ENCODE measurements around the gene SLC16A11. TPM values are rescaled to one million over a fixed set of nuclear protein-coding genes. Genes with fewer than 3 reads are reported as not detected.

The SLC16A11 gene
- total and polyA plus RNA-seq, 5 donors from 2014 or later = 0.30 to 1.2 (median 0.53) TPM; not detected in 1

DNA sequence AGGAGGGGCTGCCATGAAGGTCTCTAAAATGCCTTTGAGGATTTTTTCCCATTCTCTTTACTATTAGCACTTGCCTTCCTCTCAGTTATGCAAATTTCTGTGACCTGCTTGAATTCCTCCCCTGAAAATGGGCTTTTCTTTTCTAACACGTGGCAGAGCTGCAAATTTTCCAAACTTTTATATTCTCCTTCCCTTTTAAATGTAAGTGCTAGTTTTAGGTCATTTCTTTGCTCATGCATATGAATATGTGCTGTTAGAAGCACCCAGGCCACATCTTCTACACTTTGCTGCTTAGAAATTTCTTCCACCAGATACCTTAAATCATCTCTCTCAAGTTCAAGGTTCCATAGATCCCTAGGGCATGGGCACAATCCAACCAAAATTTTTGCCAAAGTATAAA is 24.4 kb upstream of the SLC16A11 start:
- H3K36me3 Mint-ChIP-seq = no peaks in the 10 kb centered on the region
- Histone ChIP-seq H3K36me3 (ENCODE audit: control insufficient read depth, insufficient read depth, low read length) (no peaks in the 10 kb centered on the region), H3K4me1 (ENCODE audit: control insufficient read depth, insufficient read depth, low read length, poor library complexity, severe bottlenecking) (no peaks in the 10 kb centered on the region), H3K4me3 (ENCODE audit: low read depth, low read length) (no peak overlapping the region), H3K27me3 (ENCODE audit: control insufficient read depth, insufficient read depth, low read length) (no peaks in the 10 kb centered on the region), H3K9me3 (ENCODE audit: control insufficient read depth in 2 of 2, low read length in 2 of 2) (peaks cover 7 to 13% of the 10 kb centered on the region in 2 experiments), H3K27ac (ENCODE audit: insufficient read depth, low read length, poor library complexity, severe bottlenecking) (no peak overlapping the region)
- peaks cover 26% of the 10 kb centered on the region for H3K27me3 Mint-ChIP-seq
- no peaks in the 10 kb centered on the region for H3K4me1 Mint-ChIP-seq
- H3K9me3 Mint-ChIP-seq = peaks cover 0 to 22% (median 10%) of the 10 kb centered on the region in 7 donors
- DNase-seq (no peak), ATAC-seq (ENCODE audit: low read depth in 2 of 2) (no peak)
- H3K27ac Mint-ChIP-seq = no peak overlapping the region
- H3K4me3 Mint-ChIP-seq = no peak overlapping the region

DNA sequence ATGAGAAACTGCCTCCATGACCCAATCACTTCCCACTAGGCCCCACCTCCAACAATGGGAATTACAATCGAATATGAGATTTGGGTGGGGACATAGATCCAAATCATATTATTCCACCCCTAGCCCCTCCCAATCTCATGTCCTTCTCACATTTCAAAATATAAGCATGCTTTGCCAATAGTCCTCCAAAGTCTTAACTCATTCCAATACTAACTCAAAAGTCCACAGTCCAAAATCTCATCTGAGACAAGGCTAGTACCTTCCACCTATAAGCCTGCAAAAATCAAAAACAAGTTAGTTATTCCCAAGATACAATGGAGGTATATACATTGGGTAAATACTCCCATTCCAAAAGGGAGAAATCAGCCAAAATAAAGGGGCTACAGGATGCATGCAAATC is 23.3 kb upstream of the SLC16A11 start:
- DNase-seq (no peak), ATAC-seq (ENCODE audit: low read depth in 2 of 2) (no peak)
- peaks cover 7 to 13% of the 10 kb centered on the region in 2 experiments for H3K9me3 ChIP-seq (ENCODE audit: control insufficient read depth in 2 of 2, low read length in 2 of 2)
- H3K27ac ChIP-seq (ENCODE audit: insufficient read depth, low read length, poor library complexity, severe bottlenecking) = no peak overlapping the region
- no peaks in the 10 kb centered on the region for H3K4me1 ChIP-seq (ENCODE audit: control insufficient read depth, insufficient read depth, low read length, poor library complexity, severe bottlenecking)
- no peaks in the 10 kb centered on the region for H3K27me3 ChIP-seq (ENCODE audit: control insufficient read depth, insufficient read depth, low read length)
- no peaks in the 10 kb centered on the region for H3K36me3 ChIP-seq (ENCODE audit: control insufficient read depth, insufficient read depth, low read length)
- Mint-ChIP-seq H3K4me3 (no peak overlapping the region), H3K4me1 (no peaks in the 10 kb centered on the region), H3K27ac (peak overlapping the region in 1 of 3 donors; percentile 41), H3K27me3 (peaks cover 31% of the 10 kb centered on the region), H3K36me3 (no peaks in the 10 kb centered on the region), H3K9me3 (peaks cover 0 to 22% (median 10%) of the 10 kb centered on the region in 7 donors)
- H3K4me3 ChIP-seq (ENCODE audit: low read depth, low read length) = no peak overlapping the region

DNA sequence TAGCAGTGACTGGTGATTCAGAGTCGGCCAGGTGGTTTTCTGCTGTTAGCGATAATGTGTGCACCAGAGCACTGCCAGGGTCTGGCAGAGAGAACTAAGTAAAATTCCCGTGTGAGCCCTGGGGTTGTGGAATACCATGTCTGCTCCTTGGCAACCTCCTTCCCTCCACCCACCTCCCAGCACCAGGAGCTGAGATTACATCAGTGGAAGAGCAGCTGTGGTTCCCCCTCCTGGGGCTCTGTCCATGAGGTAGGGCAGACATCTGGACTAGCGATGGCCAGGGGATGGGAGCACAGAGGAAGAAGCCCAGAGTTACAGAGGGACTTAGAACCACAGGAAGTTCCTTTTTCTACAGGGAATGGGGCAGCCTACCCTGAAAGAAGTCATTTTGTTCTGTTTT is 20.4 kb upstream of the SLC16A11 start:
- Mint-ChIP-seq H3K27ac (no peak overlapping the region), H3K4me3 (no peak overlapping the region), H3K9me3 (peaks cover 0 to 21% (median 10%) of the 10 kb centered on the region in 7 donors), H3K36me3 (no peaks in the 10 kb centered on the region), H3K4me1 (peaks cover 0 to 3% (median 0%) of the 10 kb centered on the region in 4 donors), H3K27me3 (peaks cover 40% of the 10 kb centered on the region)
- H3K27me3 ChIP-seq (ENCODE audit: control insufficient read depth, insufficient read depth, low read length) = no peaks in the 10 kb centered on the region
- H3K36me3 ChIP-seq (ENCODE audit: control insufficient read depth, insufficient read depth, low read length) = no peaks in the 10 kb centered on the region
- H3K9me3 ChIP-seq (ENCODE audit: control insufficient read depth in 2 of 2, low read length in 2 of 2) = peaks cover 7 to 13% of the 10 kb centered on the region in 2 experiments
- no peak for DNase-seq
- no peak overlapping the region for H3K27ac ChIP-seq (ENCODE audit: insufficient read depth, low read length, poor library complexity, severe bottlenecking)
- H3K4me3 ChIP-seq (ENCODE audit: low read depth, low read length) = no peak overlapping the region
- H3K4me1 ChIP-seq (ENCODE audit: control insufficient read depth, insufficient read depth, low read length, poor library complexity, severe bottlenecking) = no peaks in the 10 kb centered on the region
- ATAC-seq (ENCODE audit: low read depth in 2 of 2) = no peak

DNA sequence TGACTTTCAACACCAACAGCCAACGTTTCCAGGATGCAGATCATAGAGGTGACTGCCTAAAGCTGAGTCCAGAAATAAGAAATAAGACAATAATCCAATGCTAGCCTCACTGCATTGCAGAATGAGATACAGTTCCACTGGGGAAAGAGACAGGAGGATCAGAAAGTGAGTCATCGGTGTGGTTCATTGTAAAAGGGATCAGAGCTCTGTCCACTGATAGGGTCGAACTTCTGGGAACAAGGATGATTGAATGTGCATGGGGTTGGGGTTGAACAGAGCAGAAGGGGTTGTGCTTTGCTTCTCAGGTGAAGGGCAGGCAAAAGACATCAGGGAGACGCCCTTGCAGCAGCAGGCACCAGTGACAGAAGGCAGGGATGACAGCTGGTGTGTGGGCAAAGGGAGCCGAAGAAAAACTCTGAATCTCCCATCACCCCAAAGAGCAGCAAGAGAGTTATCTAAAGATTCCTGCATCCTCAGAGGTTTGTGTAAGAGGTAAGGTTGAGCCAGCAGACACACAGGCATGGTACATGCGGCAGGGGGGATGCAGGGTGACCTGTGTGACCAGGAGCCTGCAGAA is 19.7 kb upstream of the SLC16A11 start:
- no peaks in the 10 kb centered on the region for H3K4me1 ChIP-seq (ENCODE audit: control insufficient read depth, insufficient read depth, low read length, poor library complexity, severe bottlenecking)
- peaks cover 36% of the 10 kb centered on the region for H3K27me3 Mint-ChIP-seq
- no peaks in the 10 kb centered on the region for H3K36me3 Mint-ChIP-seq
- H3K27ac Mint-ChIP-seq = no peak overlapping the region
- peaks cover 0 to 3% (median 0%) of the 10 kb centered on the region in 4 donors for H3K4me1 Mint-ChIP-seq
- H3K27ac ChIP-seq (ENCODE audit: insufficient read depth, low read length, poor library complexity, severe bottlenecking) = no peak overlapping the region
- H3K9me3 Mint-ChIP-seq = peaks cover 0 to 15% (median 6%) of the 10 kb centered on the region in 7 donors
- peaks cover 3 to 10% of the 10 kb centered on the region in 2 experiments for H3K9me3 ChIP-seq (ENCODE audit: control insufficient read depth in 2 of 2, low read length in 2 of 2)
- ATAC-seq (ENCODE audit: low read depth in 2 of 2) (no peak), DNase-seq (no peak)
- H3K4me3 Mint-ChIP-seq = no peak overlapping the region
- H3K27me3 ChIP-seq (ENCODE audit: control insufficient read depth, insufficient read depth, low read length) = no peaks in the 10 kb centered on the region
- H3K4me3 ChIP-seq (ENCODE audit: low read depth, low read length) = no peak overlapping the region
- no peaks in the 10 kb centered on the region for H3K36me3 ChIP-seq (ENCODE audit: control insufficient read depth, insufficient read depth, low read length)

DNA sequence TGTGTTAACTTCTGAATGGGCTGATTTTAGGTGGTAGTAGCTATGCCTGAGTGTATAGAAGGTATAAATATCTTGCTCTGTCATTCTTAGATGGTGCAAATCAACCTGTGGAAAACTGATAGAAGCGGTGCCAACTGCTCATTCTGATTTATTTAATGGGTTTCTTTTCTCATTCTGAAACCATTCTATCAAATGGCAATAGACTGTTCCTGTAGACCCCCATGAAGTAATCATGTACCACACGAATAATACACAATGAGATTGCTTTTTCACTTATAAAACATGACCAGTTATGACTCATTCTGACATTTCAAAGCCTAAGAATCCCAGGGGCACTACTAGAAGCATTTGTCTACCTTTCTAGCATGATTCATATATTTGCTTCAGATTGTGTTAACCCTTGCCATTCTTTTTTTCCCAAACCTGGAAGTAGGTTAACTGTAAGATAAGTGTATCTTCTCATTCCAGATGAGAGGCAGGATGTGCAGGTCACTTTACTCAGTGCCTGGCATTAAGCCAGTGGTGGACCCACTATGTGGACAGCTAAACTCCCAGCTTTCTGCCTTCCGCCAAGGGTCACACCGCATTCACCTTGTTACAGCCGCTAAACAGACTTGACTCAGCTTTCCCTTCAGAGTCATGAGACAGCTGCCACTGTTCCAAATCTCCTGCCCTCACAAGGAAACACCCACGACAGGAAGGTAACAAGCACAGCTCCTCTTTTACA is 16.4 kb upstream of the SLC16A11 start:
- peaks cover 0 to 2% (median 0%) of the 10 kb centered on the region in 7 donors for H3K9me3 Mint-ChIP-seq
- DNase-seq = no peak
- ATAC-seq (ENCODE audit: low read depth in 2 of 2) = no peak
- H3K4me1 ChIP-seq (ENCODE audit: control insufficient read depth, insufficient read depth, low read length, poor library complexity, severe bottlenecking) = no peaks in the 10 kb centered on the region
- H3K4me3 ChIP-seq (ENCODE audit: low read depth, low read length) = no peak overlapping the region
- no peaks in the 10 kb centered on the region for H3K36me3 ChIP-seq (ENCODE audit: control insufficient read depth, insufficient read depth, low read length)
- H3K4me1 Mint-ChIP-seq = peaks cover 0 to 3% (median 0%) of the 10 kb centered on the region in 4 donors
- H3K27me3 Mint-ChIP-seq = peaks cover 24% of the 10 kb centered on the region
- H3K27ac ChIP-seq (ENCODE audit: insufficient read depth, low read length, poor library complexity, severe bottlenecking) = no peak overlapping the region
- no peaks in the 10 kb centered on the region for H3K9me3 ChIP-seq (ENCODE audit: control insufficient read depth in 2 of 2, low read length in 2 of 2)
- no peak overlapping the region for H3K27ac Mint-ChIP-seq
- no peak overlapping the region for H3K4me3 Mint-ChIP-seq
- no peaks in the 10 kb centered on the region for H3K27me3 ChIP-seq (ENCODE audit: control insufficient read depth, insufficient read depth, low read length)
- H3K36me3 Mint-ChIP-seq = no peaks in the 10 kb centered on the region

DNA sequence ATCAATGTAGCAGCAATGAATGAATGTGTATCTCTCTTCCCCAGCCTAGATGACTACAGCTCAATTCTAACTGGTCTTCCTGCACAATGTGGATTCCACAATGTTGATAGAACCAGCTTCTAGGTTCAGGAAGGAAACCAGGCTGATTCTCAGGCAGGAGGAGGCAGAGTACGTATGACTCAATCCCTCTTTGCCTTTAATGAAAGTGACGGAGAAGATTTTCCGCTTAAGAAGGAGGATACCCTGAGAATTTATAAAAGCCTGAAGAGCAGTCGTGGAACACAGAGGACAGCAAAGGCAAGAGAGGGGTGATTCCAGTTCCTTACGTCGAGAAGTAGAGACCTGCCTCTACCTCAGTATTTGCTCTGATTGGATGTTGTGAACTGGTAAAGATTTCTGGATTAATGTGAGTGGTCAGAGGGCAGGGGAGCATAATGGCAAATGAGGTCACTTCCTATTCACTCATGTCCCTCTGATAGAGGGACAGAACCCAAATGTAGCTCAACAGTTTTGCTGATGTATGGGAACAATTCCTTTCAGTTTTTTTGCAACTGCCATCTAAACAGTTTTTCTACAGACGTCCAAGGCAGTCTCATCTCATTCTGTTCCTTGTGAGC is 15.0 kb upstream of the SLC16A11 start:
- H3K36me3 Mint-ChIP-seq = no peaks in the 10 kb centered on the region
- no peak overlapping the region for H3K4me3 ChIP-seq (ENCODE audit: low read depth, low read length)
- no peak overlapping the region for H3K27ac ChIP-seq (ENCODE audit: insufficient read depth, low read length, poor library complexity, severe bottlenecking)
- H3K4me1 Mint-ChIP-seq = peaks cover 0 to 3% (median 0%) of the 10 kb centered on the region in 4 donors
- H3K9me3 ChIP-seq (ENCODE audit: control insufficient read depth in 2 of 2, low read length in 2 of 2) = no peaks in the 10 kb centered on the region
- peak overlapping the region in 1 of 3 donors; percentile 30 for H3K27ac Mint-ChIP-seq
- ATAC-seq (ENCODE audit: low read depth in 2 of 2) (no peak), DNase-seq (no peak)
- no peaks in the 10 kb centered on the region for H3K36me3 ChIP-seq (ENCODE audit: control insufficient read depth, insufficient read depth, low read length)
- no peaks in the 10 kb centered on the region for H3K27me3 ChIP-seq (ENCODE audit: control insufficient read depth, insufficient read depth, low read length)
- peaks cover 0 to 2% (median 0%) of the 10 kb centered on the region in 7 donors for H3K9me3 Mint-ChIP-seq
- H3K4me1 ChIP-seq (ENCODE audit: control insufficient read depth, insufficient read depth, low read length, poor library complexity, severe bottlenecking) = no peaks in the 10 kb centered on the region
- H3K27me3 Mint-ChIP-seq = peaks cover 20% of the 10 kb centered on the region
- H3K4me3 Mint-ChIP-seq = no peak overlapping the region

DNA sequence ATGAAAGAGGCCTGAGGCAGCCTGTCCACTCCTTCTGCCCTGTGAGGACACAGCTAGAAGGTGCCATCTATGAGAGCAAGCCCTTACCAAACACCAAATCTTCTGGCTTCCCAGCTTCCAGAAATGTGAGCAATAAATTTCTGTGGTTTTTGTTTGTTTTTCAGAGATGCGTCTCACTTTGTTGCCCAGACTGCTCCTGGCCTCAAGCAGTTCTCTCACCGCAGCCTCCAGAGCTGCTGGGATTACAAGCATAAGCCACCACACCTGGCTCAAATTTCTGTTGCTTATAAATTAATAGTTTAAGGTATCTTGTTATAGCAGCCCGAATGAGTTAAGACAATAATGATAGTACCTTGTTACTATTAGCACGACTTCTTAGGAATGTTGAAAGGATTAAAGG is 12.5 kb upstream of the SLC16A11 start:
- Histone ChIP-seq H3K4me3 (ENCODE audit: low read depth, low read length) (no peak overlapping the region), H3K4me1 (ENCODE audit: control insufficient read depth, insufficient read depth, low read length, poor library complexity, severe bottlenecking) (no peaks in the 10 kb centered on the region), H3K27me3 (ENCODE audit: control insufficient read depth, insufficient read depth, low read length) (no peaks in the 10 kb centered on the region), H3K9me3 (ENCODE audit: control insufficient read depth in 2 of 2, low read length in 2 of 2) (no peaks in the 10 kb centered on the region), H3K27ac (ENCODE audit: insufficient read depth, low read length, poor library complexity, severe bottlenecking) (no peak overlapping the region), H3K36me3 (ENCODE audit: control insufficient read depth, insufficient read depth, low read length) (no peaks in the 10 kb centered on the region)
- H3K27ac Mint-ChIP-seq = no peak overlapping the region
- H3K9me3 Mint-ChIP-seq = no peaks in the 10 kb centered on the region
- DNase-seq = no peak
- peaks cover 0 to 5% (median 2%) of the 10 kb centered on the region in 4 donors for H3K4me1 Mint-ChIP-seq
- no peak overlapping the region for H3K4me3 Mint-ChIP-seq
- H3K27me3 Mint-ChIP-seq = peaks cover 13% of the 10 kb centered on the region
- no peaks in the 10 kb centered on the region for H3K36me3 Mint-ChIP-seq
- ATAC-seq (ENCODE audit: low read depth in 2 of 2) = no peak

Data from CD4-positive, CD25-positive, alpha-beta regulatory T cell (primary cell).